HFF-Myc (cell line): ENCODE measurements around the gene CYP19A1.
A peak's percentile ranks its signal among the peaks of the same experiment; 100 is the strongest.

Experiments used
- DNase-seq: peaks from one replicate; pipeline ENCODE4 v3.0.0-alpha.2; 2011; ENCODE audit warnings: low read depth; ENCODE audit errors: extremely low read depth
- H3K4me3 ChIP-seq: replicated peaks from 2 replicates; pipeline ENCODE4 v1.5.1; 2011; ENCODE audit warnings: low read depth, mild to moderate bottlenecking, control low read depth, low read length
- TF ChIP-seq, protein P1 (sequence below): IDR thresholded peaks from 2 replicates; pipeline ENCODE4 v1.5.1; 2012; ENCODE audit warnings: mild to moderate bottlenecking, low read depth, low read length, control low read depth; ENCODE audit errors: missing control alignments

Gene CYP19A1

DNA sequence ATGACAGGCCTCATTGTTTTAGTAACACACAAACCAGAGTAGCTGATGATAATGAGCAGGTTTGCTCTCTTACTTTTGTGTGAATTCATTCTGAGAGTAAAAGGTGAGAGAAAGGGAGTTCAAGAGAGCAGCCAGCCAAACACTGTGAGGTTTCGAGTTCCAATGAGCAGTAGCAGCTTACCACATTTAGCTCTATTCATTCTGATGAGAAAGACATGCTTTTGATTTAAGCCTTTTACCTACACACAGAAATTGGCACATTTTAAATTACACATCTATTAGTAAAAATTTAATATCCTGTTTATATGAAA lies 31.0 kb upstream of the CYP19A1 start:
- H3K4me3 ChIP-seq: no peak overlapping the region
- no peak for DNase-seq
- TF ChIP-seq, protein P1, sequence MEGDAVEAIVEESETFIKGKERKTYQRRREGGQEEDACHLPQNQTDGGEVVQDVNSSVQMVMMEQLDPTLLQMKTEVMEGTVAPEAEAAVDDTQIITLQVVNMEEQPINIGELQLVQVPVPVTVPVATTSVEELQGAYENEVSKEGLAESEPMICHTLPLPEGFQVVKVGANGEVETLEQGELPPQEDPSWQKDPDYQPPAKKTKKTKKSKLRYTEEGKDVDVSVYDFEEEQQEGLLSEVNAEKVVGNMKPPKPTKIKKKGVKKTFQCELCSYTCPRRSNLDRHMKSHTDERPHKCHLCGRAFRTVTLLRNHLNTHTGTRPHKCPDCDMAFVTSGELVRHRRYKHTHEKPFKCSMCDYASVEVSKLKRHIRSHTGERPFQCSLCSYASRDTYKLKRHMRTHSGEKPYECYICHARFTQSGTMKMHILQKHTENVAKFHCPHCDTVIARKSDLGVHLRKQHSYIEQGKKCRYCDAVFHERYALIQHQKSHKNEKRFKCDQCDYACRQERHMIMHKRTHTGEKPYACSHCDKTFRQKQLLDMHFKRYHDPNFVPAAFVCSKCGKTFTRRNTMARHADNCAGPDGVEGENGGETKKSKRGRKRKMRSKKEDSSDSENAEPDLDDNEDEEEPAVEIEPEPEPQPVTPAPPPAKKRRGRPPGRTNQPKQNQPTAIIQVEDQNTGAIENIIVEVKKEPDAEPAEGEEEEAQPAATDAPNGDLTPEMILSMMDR: no peak

- DNase-seq: no peak
- TF ChIP-seq, protein P1: no peak
- no peak overlapping the region for H3K4me3 ChIP-seq
Measured at GRCh38 chr15:51368751-51369450, 30.5 kb upstream of the CYP19A1 start.

DNA sequence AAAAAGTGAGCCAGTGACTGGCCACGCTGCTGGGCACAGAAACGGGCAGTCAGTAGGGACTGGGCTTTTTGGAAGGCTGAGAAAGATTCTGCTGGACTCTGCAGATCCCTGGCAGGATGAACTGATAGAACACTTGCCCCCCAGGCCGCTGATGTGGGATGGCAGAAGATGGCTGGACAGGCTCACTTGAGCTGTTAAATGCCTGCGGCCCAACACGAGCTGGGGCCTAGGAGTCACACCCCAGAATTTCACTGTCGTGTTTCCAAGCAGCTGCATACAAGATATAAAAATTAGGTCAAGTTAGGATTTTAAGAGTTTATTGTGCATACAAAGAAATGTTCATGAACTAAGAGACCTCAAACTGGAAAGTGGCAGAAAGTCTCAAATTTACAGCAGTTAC lies 29.9 kb upstream of the CYP19A1 start:
- TF ChIP-seq, protein P1: no peak
- H3K4me3 ChIP-seq: no peak overlapping the region
- DNase-seq: no peak

- H3K4me3 ChIP-seq: no peak overlapping the region
- TF ChIP-seq, protein P1: no peak
- DNase-seq: no peak
Measured at GRCh38 chr15:51367322-51367976, 29.1 kb upstream of the CYP19A1 start.

DNA sequence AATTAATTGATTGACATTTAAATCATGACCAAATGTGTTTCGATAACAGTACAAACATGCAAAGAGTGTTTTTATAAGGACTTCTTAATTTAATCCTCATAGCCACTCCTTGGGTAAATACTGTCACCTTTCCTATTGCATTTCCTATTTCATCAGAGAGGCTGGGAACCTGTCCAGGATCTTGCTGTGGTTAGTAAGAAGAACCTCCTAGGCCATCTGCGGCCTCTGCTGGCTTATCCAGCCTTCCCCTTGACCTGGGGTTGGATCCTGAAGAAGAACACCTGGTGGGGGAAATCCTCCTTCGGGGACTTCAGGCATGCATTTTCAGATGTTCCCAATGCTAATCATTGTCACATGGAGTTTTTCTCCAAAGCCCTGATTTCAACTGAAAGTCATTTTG lies 28.5 kb upstream of the CYP19A1 start:
- TF ChIP-seq, protein P1: no peak
- DNase-seq: peak; percentile 39
- H3K4me3 ChIP-seq: no peak overlapping the region

- TF ChIP-seq, protein P1: no peak
- DNase-seq: no peak
- no peak overlapping the region for H3K4me3 ChIP-seq
Measured at GRCh38 chr15:51366071-51366470, 27.7 kb upstream of the CYP19A1 start.
